Karpas-422 (cell line): ENCODE measurements around the gene GTF2I. TPM values are rescaled to one million over a fixed set of nuclear protein-coding genes. Genes with fewer than 3 reads are reported as not detected.

Experiments
- DNase-seq: peaks from one replicate; pipeline ENCODE4 v3.0.0-alpha.2; 2015
- H2AFZ ChIP-seq: fragments of 200-600 bp; sonication (generic); 2 replicates; pipeline ENCODE4 v1.6.1; 2014; ENCODE audit warnings: antibody characterized with exemption, low read length, mixed read lengths
- H3K27ac ChIP-seq: fragments of 200-600 bp; sonication (generic); 2 replicates; pipeline ENCODE4 v1.5.1; 2014; ENCODE audit warnings: mild to moderate bottlenecking, low read length, moderate library complexity
- H3K27me3 ChIP-seq: fragments of 200-600 bp; sonication (generic); 2 replicates; pipeline ENCODE4 v1.6.1; 2014; ENCODE audit warnings: low read length, mixed read lengths
- H3K36me3 ChIP-seq: fragments of 200-600 bp; sonication (generic); 2 replicates; pipeline ENCODE4 v1.6.1; 2014; ENCODE audit warnings: low read length, mixed read lengths; ENCODE audit not compliant: insufficient read depth
- H3K4me1 ChIP-seq: fragments of 200-600 bp; sonication (generic); 2 replicates; pipeline ENCODE4 v1.6.1; 2014; ENCODE audit warnings: mild to moderate bottlenecking, low read length, mixed read lengths
- H3K4me2 ChIP-seq: fragments of 200-600 bp; sonication (generic); 2 replicates; pipeline ENCODE4 v1.6.1; 2014; ENCODE audit warnings: low read length, low read depth, mild to moderate bottlenecking; ENCODE audit not compliant: poor library complexity, severe bottlenecking
- H3K4me3 ChIP-seq: fragments of 200-600 bp; sonication (generic); 2 replicates; pipeline ENCODE4 v1.5.1; 2014; ENCODE audit warnings: mild to moderate bottlenecking, antibody characterized with exemption, low read length, mixed read lengths
- H3K79me2 ChIP-seq: fragments of 200-600 bp; sonication (generic); 2 replicates; pipeline ENCODE4 v1.6.1; 2014; ENCODE audit warnings: mild to moderate bottlenecking, low read length, mixed read lengths
- H3K9ac ChIP-seq: fragments of 200-600 bp; sonication (generic); 2 replicates; pipeline ENCODE4 v1.6.0; 2014; ENCODE audit warnings: low read length
- H3K9me2 ChIP-seq: fragments of 200-600 bp; sonication (generic), shearing (Covaris generic); replicated peaks from 2 replicates; pipeline ENCODE4 v1.6.0; 2014; ENCODE audit warnings: mild to moderate bottlenecking, low read length, moderate library complexity; ENCODE audit not compliant: insufficient read depth
- H3K9me3 ChIP-seq: fragments of 300-700, 200-600 bp; sonication (generic); 2 replicates; pipeline ENCODE4 v1.6.1; 2014; ENCODE audit warnings: low read length, mixed read lengths
- H4K20me1 ChIP-seq: fragments of 200-600 bp; sonication (generic); 2 replicates; pipeline ENCODE4 v1.6.1; 2014; ENCODE audit warnings: mild to moderate bottlenecking, antibody characterized with exemption, low read length, low read depth; ENCODE audit not compliant: insufficient read depth
- total RNA-seq: library from RNA; depleted of rRNA; stranded (reverse); fragments of >200 nt; shearing (Covaris generic); gene quantifications from 2 replicates; pipeline ENCODE4 v1.2.3, GENCODE V29; 2014; ENCODE audit warnings: low replicate concordance

The GTF2I gene
- total RNA-seq, 1 experiment from 2014 or later = 176 TPM

GRCh38 chr7:74653686-74654181 lies 3.8 kb upstream of the GTF2I start:
- H3K9me3 ChIP-seq = no peaks in the 10 kb centered on the region
- H3K4me2 ChIP-seq = no peak overlapping the region

DNA sequence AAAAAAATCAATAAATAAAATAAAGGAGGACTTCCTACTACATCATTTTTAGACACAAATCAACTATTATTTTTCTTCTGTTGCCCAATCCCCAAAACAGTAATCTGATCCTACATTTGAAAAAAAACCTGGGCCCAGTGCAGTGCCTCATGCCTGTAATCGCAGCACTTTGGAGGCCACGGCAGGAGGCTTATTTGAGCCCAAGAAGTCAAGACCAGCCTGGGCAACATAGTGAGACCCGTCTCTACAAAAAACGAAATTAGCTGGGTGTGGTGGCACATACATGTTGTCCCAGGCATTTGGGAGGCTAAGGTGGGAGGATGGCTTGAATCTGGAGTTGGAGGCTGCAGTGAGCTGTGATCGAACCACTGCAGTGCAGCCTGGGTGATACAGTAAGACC lies 2.7 kb upstream of the GTF2I start:
- Histone ChIP-seq H3K27me3 (no peaks in the 10 kb centered on the region), H3K4me1 (peaks cover 44% of the 10 kb centered on the region), H3K9ac (no peak overlapping the region), H2AFZ (no peak overlapping the region), H3K4me2 (no peak overlapping the region), H3K9me3 (no peaks in the 10 kb centered on the region), H3K36me3 (0 out of 2 replicates have a peak, but pooled peaks cover 5% of the 10 kb centered on the region), H3K9me2 (no peaks in the 10 kb centered on the region), H3K4me3 (no peak overlapping the region), H3K79me2 (peaks cover 7% of the 10 kb centered on the region), H3K27ac (no peak overlapping the region), H4K20me1 (no peaks in the 10 kb centered on the region)
- no peak for DNase-seq

More at GRCh38 chr7:74653686-74654181, 3.8 kb upstream of the GTF2I start:
- peaks cover 2% of the 10 kb centered on the region for H3K79me2 ChIP-seq
- no peak overlapping the region for H3K4me3 ChIP-seq
- peaks cover 44% of the 10 kb centered on the region for H3K4me1 ChIP-seq
- H3K27me3 ChIP-seq = no peaks in the 10 kb centered on the region
- no peaks in the 10 kb centered on the region for H3K9me2 ChIP-seq
- no peak overlapping the region for H2AFZ ChIP-seq
- no peak overlapping the region for H3K27ac ChIP-seq
- no peak overlapping the region for H3K9ac ChIP-seq
- 0 out of 2 replicates have a peak, but pooled peaks cover 2% of the 10 kb centered on the region for H3K36me3 ChIP-seq
- no peak for DNase-seq
- H4K20me1 ChIP-seq = no peaks in the 10 kb centered on the region

GRCh38 chr7:74655324-74655723 lies 2.2 kb upstream of the GTF2I start:
- H3K27me3 ChIP-seq = no peaks in the 10 kb centered on the region
- no peak overlapping the region for H3K27ac ChIP-seq
- H3K4me1 ChIP-seq = peaks cover 44% of the 10 kb centered on the region
- DNase-seq = no peak
- H3K9ac ChIP-seq = no peak overlapping the region
- H4K20me1 ChIP-seq = no peaks in the 10 kb centered on the region
- no peaks in the 10 kb centered on the region for H3K9me2 ChIP-seq
- H3K4me3 ChIP-seq = no peak overlapping the region
- peaks cover 13% of the 10 kb centered on the region for H3K79me2 ChIP-seq
- H2AFZ ChIP-seq = peak overlapping the region; percentile 57; the same call in 1 of the 2 replicates
- H3K36me3 ChIP-seq = 0 out of 2 replicates have a peak, but pooled peaks cover 5% of the 10 kb centered on the region
- no peaks in the 10 kb centered on the region for H3K9me3 ChIP-seq
- H3K4me2 ChIP-seq = peak overlapping the region; percentile 100

DNA sequence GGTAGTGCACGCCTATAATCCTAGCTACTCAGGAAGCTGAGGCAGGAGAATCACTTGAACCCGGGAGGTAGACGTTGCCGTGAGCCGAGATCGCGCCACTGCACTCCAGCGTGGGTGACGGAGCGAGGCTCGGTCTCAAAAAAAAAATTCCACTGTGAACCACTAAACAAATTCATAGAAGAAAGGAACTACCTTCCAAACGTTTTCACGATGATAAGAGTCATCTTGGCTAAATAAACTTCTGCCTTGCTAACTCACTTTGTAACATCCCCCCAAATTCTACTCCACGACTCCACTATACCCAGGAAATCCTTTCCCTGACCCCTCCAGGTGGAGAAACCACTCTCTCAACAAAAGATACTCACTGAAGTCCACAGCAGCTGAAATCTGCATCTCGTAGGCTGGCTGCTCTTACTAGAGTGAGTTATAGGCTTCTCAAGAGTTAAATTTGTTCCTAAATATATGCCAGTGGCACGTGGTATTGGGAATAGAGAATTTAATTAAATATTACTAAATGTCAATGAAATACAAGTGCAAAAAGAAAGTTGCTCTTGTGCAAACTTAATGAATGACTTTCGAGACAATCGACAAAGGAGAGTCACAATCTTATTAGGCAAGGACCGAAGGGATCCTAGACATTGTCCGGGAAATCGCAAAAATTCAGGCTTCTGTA lies 1.6 kb upstream of the GTF2I start:
- no peaks in the 10 kb centered on the region for H3K9me3 ChIP-seq
- H3K79me2 ChIP-seq = peaks cover 18% of the 10 kb centered on the region
- 0 out of 2 replicates have a peak, but pooled peaks cover 5% of the 10 kb centered on the region for H3K36me3 ChIP-seq
- H4K20me1 ChIP-seq = no peaks in the 10 kb centered on the region
- no peaks in the 10 kb centered on the region for H3K27me3 ChIP-seq
- DNase-seq = no peak
- H3K9me2 ChIP-seq = no peaks in the 10 kb centered on the region
- H3K4me3 ChIP-seq = peak overlapping the region; percentile 59
- peaks cover 44% of the 10 kb centered on the region for H3K4me1 ChIP-seq
- H3K9ac ChIP-seq = peak overlapping the region; percentile 67
- peak overlapping the region; percentile 57; the same call in 1 of the 2 replicates for H2AFZ ChIP-seq
- H3K27ac ChIP-seq = no peak overlapping the region
- peak overlapping the region; percentile 100 for H3K4me2 ChIP-seq

- peak; percentile 68 for DNase-seq
- Histone ChIP-seq H3K9ac (peak overlapping the region; percentile 93), H3K27ac (0 out of 2 replicates have a peak overlapping the region, but pooled peaks have one; percentile 83), H3K4me3 (peak overlapping the region; percentile 85), H3K36me3 (0 out of 2 replicates have a peak, but pooled peaks cover 5% of the 10 kb centered on the region), H3K9me3 (no peaks in the 10 kb centered on the region), H3K4me1 (peaks cover 45% of the 10 kb centered on the region), H3K27me3 (no peaks in the 10 kb centered on the region), H4K20me1 (no peaks in the 10 kb centered on the region), H2AFZ (peak overlapping the region; percentile 72; the same call in 1 of the 2 replicates), H3K79me2 (peaks cover 24% of the 10 kb centered on the region), H3K9me2 (no peaks in the 10 kb centered on the region), H3K4me2 (peak overlapping the region; percentile 100)
These were observed 1.1 kb upstream of the GTF2I start for GRCh38 chr7:74656441-74656836.

GRCh38 chr7:74656837-74657691 lies 454 bp upstream of the GTF2I start:
- H3K79me2 ChIP-seq = peaks cover 30% of the 10 kb centered on the region
- no peaks in the 10 kb centered on the region for H3K9me3 ChIP-seq
- no peaks in the 10 kb centered on the region for H3K9me2 ChIP-seq
- H3K9ac ChIP-seq = peak overlapping the region; percentile 99
- H3K4me3 ChIP-seq = peak overlapping the region; percentile 98
- 0 out of 2 replicates have a peak, but pooled peaks cover 5% of the 10 kb centered on the region for H3K36me3 ChIP-seq
- H3K27ac ChIP-seq = peak overlapping the region; percentile 99
- H3K4me1 ChIP-seq = peaks cover 52% of the 10 kb centered on the region
- H3K4me2 ChIP-seq = peak overlapping the region; percentile 100
- DNase-seq = peak; percentile 99
- H4K20me1 ChIP-seq = no peaks in the 10 kb centered on the region
- H3K27me3 ChIP-seq = no peaks in the 10 kb centered on the region
- peak overlapping the region; percentile 72 for H2AFZ ChIP-seq

DNA sequence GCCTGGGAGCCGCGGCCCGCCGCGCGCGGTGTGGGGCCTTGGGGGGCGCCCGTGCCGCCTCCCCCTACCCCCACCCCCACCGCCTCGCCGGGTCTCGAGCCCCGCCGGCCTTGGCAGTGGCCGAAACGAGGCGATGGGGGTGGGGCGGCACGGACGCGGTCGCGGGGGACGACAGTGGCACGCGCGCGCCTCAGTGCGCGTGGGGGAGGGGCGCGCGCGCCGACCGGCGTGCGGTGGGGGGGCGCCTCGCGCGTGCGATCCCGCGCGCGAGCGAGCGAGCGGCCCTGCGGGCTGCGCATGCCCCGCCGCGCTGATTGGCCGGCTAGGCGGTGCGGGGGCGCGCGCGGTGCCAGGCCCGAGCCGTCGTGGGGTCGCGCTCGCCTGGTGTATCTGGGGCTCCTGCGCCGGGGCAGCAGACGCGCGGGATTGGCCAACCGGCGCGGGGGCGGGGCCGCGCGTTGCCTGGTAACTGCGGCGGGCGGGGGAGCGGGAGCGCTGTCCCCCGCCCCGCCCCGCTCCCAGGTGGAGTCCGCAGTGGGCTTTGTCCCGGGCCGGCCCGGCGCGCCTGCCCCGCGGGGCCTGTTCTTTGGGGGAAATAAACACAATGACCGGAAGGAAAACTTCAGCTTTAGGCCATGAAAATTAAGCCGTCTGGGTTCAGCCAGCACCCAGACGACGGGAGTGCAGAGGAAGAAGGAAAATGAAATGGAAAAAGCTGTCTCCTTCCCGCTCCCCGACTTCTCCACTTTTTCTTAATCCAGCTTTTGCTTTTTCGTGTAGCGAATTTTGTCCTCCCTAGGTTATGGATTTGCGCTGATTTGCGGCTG lies 873 bp downstream of the GTF2I start:
- Histone ChIP-seq H3K27ac (peak overlapping the region; percentile 100), H3K9me2 (no peaks in the 10 kb centered on the region), H3K9me3 (no peaks in the 10 kb centered on the region), H3K4me3 (peak overlapping the region; percentile 98), H3K79me2 (peaks cover 43% of the 10 kb centered on the region), H3K4me2 (peak overlapping the region; percentile 96), H3K36me3 (peaks cover 10% of the 10 kb centered on the region; the same call in 1 of the 2 replicates), H3K4me1 (peaks cover 65% of the 10 kb centered on the region), H3K9ac (peak overlapping the region; percentile 99), H4K20me1 (peaks cover 5% of the 10 kb centered on the region; the same call in 1 of the 2 replicates), H2AFZ (no peak overlapping the region), H3K27me3 (no peaks in the 10 kb centered on the region)
- peak; percentile 97 for DNase-seq
